Amygdala (tissue), 56 donors: ENCODE data around the gene EVI5L.
A peak's percentile ranks its signal among the peaks of the same experiment; 100 is the strongest.
"Not testable (repeated sequence)": the region's sequence is repeated elsewhere in the genome, so short reads cannot be mapped to it uniquely, and the experiment has no call there.

Source experiments
- DNase-seq, 56 donors: peaks; one replicate each; lab custom pipeline; 2025; lab: John Stamatoyannopoulos, UW

EVI5L gene

GRCh38 chr19:7858109-7858770, 28.2 kb downstream of the EVI5L start:
- DNase-seq = no peak

- DNase-seq = not testable (repeated sequence)
These were observed 29.1 kb downstream of the EVI5L start for GRCh38 chr19:7859087-7859486.

GRCh38 chr19:7859831-7860713, 30.1 kb downstream of the EVI5L start:
- no peak for DNase-seq

DNA sequence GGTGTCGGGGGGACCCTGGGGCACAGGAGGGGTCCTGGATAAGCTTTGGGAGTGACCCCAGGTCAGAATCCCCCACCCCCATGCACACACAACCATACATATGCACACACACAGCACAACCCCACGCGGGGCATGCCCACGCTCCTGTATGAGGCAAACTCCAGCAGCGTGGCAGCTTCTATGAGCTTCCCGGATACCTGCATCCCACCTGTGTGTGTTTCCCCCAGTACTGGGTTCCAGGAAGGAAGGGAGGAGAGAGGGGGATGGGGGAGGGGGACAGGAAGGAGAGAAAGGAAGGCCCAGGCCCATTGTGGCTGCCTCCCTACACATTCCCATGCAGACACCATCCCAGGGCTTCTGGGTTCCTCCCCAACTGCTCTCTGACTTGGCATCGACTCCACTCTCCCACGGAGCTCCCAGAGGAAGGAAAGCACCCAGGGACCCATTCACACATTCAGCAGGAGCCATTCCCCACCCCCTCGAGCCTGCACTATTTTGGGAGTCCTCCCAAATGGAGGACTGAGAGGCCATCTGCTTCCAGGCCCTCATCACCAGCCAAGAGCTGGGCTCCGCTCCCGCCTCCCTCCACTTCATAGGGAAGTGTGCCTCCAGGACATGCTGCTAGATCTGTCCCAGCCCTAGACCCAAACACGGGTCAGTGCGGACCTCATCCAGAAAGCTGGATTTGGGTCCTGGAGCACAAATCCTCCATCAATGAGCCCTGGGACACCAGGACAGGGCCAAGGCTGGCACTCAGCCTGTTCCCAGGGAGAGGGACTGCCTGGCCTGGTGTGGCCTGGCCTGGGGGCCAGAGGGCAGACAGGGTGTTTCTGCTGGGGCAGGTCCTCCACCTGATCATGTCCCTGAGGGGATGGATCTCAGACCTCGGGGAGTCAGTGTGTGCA, 30.9 kb downstream of the EVI5L start:
- peak in 37 of 56 donors; percentile 11 to 72 (median 42) for DNase-seq

- no peak for DNase-seq
These were observed 31.8 kb downstream of the EVI5L start for GRCh38 chr19:7861619-7862412.

- DNase-seq = peak in 23 of 56 donors; percentile 14 to 84 (median 28)
These were observed 32.5 kb downstream of the EVI5L start for GRCh38 chr19:7862413-7862951.

- no peak for DNase-seq
These were observed 33.3 kb downstream of the EVI5L start for GRCh38 chr19:7863157-7863970.

DNA sequence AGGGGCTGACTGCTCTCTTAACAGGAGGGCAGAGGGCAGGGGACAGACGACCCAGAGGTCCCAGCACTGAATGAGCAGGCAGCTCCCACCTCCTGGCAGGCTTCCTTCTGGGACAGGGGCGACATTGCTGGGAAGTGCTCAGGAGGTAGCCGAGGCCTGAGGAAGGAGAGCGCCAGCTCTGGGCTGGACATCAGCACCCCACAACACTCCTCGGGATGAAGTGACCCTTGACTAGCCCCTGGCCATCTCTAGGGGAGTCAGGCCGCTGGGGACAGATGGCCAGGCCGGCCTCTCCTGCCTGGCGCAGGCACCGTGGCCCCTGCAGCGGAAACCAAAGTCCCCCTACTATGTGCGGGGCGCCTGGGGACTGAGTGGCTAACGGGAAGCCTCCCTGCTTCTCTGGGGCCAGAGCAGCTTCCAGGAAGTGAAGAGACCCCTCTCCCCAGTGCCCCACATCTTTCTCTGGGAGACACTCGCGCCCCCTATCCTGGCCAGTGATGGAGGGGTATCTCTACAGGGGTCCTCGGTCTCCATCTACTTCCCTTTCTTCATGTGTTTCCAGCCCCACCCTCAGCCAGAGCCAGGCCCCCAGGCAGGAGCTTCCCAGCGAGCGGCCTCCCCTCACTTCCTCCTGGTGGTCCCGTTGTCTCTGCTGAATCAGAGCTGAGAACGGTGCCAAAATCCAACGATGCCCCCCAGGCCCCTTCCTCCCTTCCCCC, 34.1 kb downstream of the EVI5L start:
- no peak for DNase-seq

DNA sequence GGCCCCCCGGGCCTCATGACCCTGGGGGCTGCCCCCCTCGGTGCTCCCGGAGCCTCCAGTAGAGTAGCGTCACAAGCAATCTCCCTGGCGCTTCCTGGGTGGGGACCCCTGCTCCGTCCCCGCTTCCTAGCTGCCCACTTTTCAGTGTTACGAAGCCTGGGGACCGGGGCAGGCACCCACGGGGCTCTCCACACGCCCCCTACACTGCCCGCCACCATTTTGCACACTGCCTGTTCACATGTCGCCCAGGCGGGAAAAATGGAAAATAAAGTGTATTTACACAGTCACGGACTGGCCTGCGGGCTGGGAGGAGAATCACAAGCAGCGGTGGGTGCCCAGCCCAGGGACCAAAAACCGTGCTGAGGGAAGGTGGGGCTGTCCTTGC, 34.7 kb downstream of the EVI5L start:
- DNase-seq = no peak

DNA sequence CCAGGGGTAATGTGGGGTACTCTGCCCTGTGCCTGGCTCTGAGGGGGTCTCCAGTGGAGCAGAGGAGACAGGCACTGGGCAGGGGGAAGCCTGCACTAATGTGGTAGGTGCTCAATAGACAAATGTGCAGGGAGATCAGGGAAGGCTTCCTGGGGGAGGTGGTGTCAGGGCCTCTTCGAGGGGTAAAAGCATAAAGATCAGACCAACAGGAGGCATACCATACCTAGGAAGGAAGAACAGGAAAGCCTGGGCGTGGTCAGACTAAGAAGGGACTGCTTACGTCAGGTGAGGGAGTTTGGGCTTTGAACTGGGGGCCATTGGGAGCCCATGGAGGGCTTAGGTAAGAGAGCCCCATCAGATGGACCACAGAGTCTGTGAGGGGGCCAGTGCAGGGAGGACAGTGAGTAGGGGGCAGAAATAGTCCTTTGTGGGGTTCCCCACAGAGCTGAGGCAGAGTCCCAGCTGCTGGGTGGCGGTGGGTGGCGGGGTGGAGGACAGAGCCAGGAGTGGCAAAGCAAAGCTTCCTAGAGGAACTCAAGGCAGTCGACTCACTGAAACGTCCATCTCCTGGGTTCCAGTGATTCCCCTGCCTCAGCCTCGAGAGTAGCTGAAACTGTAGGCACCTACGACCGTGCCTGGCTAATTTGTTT, 35.4 kb downstream of the EVI5L start:
- DNase-seq = no peak

DNA sequence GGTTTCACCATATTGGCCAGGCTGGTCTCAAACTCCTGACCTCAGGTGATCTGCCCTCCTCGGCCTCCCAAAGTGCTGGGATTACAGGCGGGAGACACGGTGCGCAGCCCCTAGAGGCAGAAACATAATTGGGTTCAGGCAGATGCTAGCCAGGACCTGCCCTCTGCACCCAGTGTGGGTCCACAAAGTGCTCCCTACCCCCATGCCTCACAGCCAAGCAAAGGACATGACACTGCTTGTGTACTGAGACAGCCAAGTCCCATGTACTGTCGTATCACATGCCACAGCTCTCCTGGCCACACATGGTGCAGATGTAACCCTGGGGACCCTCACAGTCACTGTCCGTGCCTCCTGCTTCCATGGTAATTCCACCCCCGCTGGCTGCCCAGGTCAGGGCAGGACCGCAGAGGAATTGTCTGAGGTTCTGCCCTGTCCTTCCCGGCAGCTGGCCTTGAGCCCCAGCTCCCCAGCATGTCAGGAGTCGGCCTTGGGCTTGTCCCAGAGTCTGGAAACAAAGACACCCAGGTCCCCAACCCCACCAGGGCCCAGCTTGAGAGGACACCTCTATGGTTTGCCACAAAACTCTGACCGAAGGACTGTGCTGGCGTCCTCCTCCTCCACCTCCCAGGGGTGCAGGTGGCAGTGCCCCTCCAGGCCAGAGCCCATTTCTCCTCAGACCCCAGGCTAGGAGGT, 36.5 kb downstream of the EVI5L start:
- no peak for DNase-seq

DNA sequence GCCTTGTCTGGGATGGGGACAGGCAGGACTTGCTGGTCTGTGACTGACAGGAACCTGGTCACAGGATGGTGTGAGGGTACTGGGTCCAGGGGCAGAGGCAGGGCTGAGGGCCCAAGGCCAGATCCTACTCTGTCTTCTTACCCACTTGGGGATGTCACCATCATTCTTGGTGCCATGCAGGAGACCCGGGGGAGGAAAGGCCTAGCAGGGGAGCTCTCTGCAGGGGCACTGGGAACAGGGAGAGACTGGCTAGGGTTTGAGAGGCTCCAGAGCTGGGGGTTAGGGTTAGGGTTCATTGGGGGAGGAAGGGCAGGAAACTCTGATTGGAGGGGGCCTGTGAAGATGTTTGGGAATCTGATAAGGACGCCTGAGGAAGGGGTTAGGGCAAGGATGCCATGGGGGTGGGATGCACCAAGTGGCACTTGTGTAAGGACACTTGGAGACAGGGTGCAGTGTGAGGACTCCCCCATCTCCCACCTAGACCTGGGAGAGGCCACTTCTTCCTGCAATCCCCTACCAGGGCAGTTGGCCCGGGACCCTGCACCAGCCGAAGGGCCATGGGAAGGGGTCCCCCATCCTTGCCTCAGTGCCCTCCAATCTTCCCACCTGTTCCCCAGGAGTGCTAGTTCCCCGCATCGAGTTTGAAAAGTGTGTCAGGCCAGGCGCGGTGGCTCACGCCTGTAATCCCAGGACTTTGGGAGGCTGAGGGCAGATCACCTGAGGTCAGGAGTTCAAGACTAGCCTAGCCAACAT, 37.2 kb downstream of the EVI5L start:
- DNase-seq = no peak

DNA sequence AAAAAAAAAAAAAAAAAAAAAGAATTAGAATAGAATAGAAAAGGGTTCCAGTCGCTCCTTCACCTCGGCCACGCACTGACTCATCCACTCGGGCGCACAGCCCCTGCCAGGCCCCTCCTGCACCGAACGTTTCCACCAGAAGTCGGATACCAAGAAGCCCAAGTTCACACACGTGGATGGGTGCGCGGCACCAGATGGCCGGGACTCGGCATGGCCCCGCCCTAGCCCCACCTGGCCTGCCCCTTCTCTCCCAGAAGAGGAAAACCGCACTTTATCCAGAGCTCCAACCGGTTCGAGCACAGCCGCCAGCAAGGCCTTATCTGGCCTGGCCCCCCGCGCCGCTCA, 38.3 kb downstream of the EVI5L start:
- DNase-seq = no peak

DNA sequence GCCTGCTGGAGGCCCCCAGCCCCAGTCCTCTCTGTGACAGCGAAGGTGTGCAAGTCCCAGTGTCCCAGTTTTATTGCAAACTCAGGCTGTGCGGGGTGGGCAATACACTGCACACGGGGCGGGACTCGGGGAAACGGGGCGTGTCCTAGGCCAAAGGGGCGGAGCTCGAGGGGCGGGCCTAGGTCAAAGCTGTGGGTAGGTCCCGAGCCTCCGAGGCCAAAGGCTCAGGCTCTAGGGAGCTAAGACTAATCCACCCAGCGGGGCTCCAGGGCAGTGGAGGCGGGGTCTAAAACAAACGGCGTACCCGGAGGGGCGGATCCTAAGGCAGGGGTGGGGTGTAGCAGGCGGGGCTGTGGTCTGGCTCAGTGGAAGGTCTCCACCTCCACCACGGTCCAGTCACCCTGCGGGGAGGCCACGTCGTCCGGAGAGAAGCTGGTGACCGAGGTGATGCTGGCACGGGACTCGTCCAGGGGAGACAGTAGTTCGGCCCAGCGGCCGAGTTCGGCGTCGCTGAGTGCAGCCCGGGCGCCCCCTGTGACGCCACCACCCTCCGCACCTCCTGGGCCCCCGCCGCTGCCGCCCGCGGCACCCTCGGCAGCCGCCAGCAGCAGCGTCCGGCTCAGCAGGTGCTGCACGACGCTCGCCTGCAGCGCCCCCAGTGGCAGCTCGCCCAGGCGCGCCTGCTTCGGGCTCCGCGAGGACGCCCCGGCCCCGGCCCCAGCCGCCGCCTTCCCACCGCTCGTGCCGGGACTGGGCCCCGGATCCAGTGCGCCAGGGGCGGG, 38.8 kb downstream of the EVI5L start:
- DNase-seq = peak in 31 of 56 donors; percentile 18 to 81 (median 49)

- DNase-seq = peak in 29 of 56 donors; percentile 23 to 70 (median 45)
These were observed 39.5 kb downstream of the EVI5L start for GRCh38 chr19:7869453-7869909.
